ENCODE results near the gene KLHL36.

The KLHL36 gene

DNA sequence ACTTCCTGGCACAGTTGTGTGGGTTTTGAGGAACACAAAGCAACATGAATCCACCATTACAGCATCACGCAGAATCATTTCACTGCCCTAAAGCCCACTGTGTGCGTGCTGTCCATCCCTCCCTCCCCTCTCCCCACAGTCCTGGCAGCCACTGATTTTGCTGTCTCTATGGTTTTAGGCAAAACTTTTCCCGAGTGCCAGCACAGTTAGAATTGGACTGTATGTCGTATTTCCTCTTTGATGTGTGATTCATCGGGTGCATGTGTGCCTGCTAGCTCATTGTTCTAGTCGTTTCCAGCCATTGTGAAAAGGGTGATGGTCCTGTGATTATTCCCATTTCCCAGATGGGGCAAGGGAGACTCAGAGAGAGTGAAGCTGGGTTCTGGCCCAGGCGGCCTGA is 12.7 kb downstream of the KLHL36 start:
- no peaks in the 10 kb centered on the region for H3K27me3 ChIP-seq (ENCODE audit: control insufficient read depth, insufficient read depth, low read length)
- no peaks in the 10 kb centered on the region for H3K4me1 ChIP-seq (ENCODE audit: control insufficient read depth, insufficient read depth, low read length)
- H3K36me3 ChIP-seq (ENCODE audit: control insufficient read depth, insufficient read depth, low read length), result peaks cover 60% of the 10 kb centered on the region
- H3K9me3 ChIP-seq (ENCODE audit: control insufficient read depth, insufficient read depth, low read length), result no peaks in the 10 kb centered on the region
- no peak overlapping the region for H3K4me3 ChIP-seq (ENCODE audit: low read depth, low read length)
- no peak overlapping the region for H3K27ac ChIP-seq (ENCODE audit: low read depth, low read length)
- no peak overlapping the region for H3K9ac ChIP-seq (ENCODE audit: low read depth, low read length)

DNA sequence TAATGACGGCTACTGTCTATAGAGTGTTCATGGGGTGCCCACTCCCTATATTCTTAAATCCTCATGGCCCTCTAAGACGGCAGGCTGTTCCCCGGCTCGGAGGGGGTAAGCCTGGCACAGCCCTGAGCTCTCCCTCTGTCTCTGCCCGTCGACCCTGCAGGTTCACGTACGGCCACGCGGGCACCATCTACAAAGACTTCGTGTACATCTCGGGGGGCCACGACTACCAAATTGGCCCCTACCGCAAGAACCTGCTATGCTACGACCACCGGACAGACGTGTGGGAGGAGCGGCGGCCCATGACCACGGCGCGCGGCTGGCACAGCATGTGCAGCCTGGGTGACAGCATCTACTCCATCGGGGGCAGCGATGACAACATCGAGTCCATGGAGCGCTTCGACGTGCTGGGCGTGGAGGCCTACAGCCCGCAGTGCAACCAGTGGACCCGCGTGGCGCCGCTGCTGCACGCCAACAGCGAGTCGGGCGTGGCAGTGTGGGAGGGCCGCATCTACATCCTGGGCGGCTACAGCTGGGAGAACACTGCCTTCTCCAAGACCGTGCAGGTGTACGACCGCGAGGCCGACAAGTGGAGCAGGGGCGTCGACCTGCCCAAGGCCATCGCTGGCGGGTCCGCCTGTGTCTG is 13.2 kb downstream of the KLHL36 start:
- Histone ChIP-seq H3K27ac (ENCODE audit: low read depth, low read length) (no peak overlapping the region), H3K27me3 (ENCODE audit: control insufficient read depth, insufficient read depth, low read length) (no peaks in the 10 kb centered on the region)

DNA sequence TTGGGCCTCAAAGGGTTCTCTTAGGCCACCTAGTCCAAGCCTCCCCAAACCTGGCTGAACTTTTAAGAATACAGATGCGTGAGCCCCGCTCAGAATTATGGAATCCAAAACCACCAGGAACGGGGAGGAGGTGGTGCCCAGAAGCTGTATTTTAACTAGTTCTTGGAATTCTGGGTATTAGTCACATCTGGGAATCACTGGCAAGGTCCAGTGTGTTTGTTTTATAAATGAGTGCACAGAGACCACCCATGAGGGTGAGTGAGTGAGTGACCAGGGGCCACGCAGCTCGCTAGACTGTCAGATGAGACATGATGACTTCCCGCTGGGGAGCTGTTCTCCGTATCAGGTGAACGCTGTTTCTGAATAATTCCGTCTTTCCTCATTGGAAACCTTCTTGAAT is 14.2 kb downstream of the KLHL36 start:
- H3K9me3 ChIP-seq (ENCODE audit: control insufficient read depth, insufficient read depth, low read length), result no peaks in the 10 kb centered on the region
- H3K27ac ChIP-seq (ENCODE audit: low read depth, low read length), result no peak overlapping the region
- peaks cover 6% of the 10 kb centered on the region for H3K4me1 ChIP-seq (ENCODE audit: control insufficient read depth, insufficient read depth, low read length)
- H3K4me3 ChIP-seq (ENCODE audit: low read depth, low read length), result no peak overlapping the region
- H3K36me3 ChIP-seq (ENCODE audit: control insufficient read depth, insufficient read depth, low read length), result peaks cover 50% of the 10 kb centered on the region
- H3K27me3 ChIP-seq (ENCODE audit: control insufficient read depth, insufficient read depth, low read length), result no peaks in the 10 kb centered on the region
- no peak overlapping the region for H3K9ac ChIP-seq (ENCODE audit: low read depth, low read length)

More for the DNA sequence above, 13.2 kb downstream of the KLHL36 start:
- peaks cover 60% of the 10 kb centered on the region for H3K36me3 ChIP-seq (ENCODE audit: control insufficient read depth, insufficient read depth, low read length)
- H3K9ac ChIP-seq (ENCODE audit: low read depth, low read length), result no peak overlapping the region
- no peak overlapping the region for H3K4me3 ChIP-seq (ENCODE audit: low read depth, low read length)
- no peaks in the 10 kb centered on the region for H3K4me1 ChIP-seq (ENCODE audit: control insufficient read depth, insufficient read depth, low read length)
- no peaks in the 10 kb centered on the region for H3K9me3 ChIP-seq (ENCODE audit: control insufficient read depth, insufficient read depth, low read length)

DNA sequence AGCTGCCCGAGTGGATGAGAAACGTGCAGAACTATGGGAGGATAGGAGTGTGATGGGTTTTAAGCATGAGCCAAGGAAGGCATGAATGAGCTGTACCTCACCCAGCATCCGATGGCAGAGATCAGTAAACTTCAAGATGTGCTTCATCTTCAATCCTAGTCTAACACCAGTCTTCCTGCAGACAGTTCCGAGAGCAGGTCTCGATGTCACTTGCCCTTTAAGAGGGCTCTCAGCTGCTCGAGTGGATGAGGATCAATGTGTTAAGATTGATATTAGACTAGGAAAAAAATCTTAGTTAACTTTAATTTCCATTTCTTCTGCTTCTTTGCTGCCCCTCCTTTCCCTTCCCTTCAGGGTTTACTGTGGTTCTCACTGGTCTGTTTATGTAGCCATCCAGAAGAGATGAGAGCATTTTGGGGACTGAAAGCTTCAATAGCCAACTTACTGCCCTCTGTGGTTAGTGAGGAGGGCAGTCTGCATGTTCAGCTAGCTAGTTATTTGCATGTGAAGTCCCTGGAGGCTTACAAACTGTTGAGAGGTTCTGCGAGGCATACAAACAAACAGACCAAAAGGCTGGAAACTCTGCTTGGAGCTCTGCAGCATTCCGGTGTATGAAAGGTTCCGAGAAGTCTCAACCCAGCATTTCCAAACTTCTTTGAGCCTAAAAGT is 15.3 kb downstream of the KLHL36 start:
- no peak overlapping the region for H3K27ac ChIP-seq (ENCODE audit: low read depth, low read length)
- H3K9me3 ChIP-seq (ENCODE audit: control insufficient read depth, insufficient read depth, low read length), result no peaks in the 10 kb centered on the region
- H3K9ac ChIP-seq (ENCODE audit: low read depth, low read length), result no peak overlapping the region
- peaks cover 15% of the 10 kb centered on the region for H3K4me1 ChIP-seq (ENCODE audit: control insufficient read depth, insufficient read depth, low read length)
- peaks cover 39% of the 10 kb centered on the region for H3K36me3 ChIP-seq (ENCODE audit: control insufficient read depth, insufficient read depth, low read length)
- H3K27me3 ChIP-seq (ENCODE audit: control insufficient read depth, insufficient read depth, low read length), result no peaks in the 10 kb centered on the region
- H3K4me3 ChIP-seq (ENCODE audit: low read depth, low read length), result no peak overlapping the region

DNA sequence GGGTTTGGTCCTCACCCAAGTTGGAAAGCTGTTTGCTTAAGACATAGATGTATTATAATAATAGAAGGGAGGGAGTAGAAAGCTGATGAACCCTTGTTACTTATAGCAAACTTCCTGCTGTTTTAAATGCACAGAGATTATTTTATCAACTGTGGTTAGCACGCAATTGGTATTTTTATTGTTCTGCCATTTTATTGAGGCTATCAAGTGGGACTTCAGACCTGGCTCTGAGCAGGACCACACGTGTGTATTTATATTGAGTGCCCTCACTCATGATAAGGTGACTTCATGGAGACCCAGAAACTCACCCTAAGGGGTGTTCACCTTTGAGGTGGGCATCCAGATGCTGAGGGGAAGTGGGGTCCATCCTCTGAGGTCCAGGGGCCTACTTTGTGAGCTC is 17.0 kb downstream of the KLHL36 start:
- H3K9me3 ChIP-seq (ENCODE audit: control insufficient read depth, insufficient read depth, low read length), result no peaks in the 10 kb centered on the region
- H3K27me3 ChIP-seq (ENCODE audit: control insufficient read depth, insufficient read depth, low read length), result no peaks in the 10 kb centered on the region
- no peak overlapping the region for H3K4me3 ChIP-seq (ENCODE audit: low read depth, low read length)
- H3K4me1 ChIP-seq (ENCODE audit: control insufficient read depth, insufficient read depth, low read length), result peaks cover 15% of the 10 kb centered on the region
- H3K36me3 ChIP-seq (ENCODE audit: control insufficient read depth, insufficient read depth, low read length), result peaks cover 24% of the 10 kb centered on the region
- H3K27ac ChIP-seq (ENCODE audit: low read depth, low read length), result no peak overlapping the region
- H3K9ac ChIP-seq (ENCODE audit: low read depth, low read length), result no peak overlapping the region

DNA sequence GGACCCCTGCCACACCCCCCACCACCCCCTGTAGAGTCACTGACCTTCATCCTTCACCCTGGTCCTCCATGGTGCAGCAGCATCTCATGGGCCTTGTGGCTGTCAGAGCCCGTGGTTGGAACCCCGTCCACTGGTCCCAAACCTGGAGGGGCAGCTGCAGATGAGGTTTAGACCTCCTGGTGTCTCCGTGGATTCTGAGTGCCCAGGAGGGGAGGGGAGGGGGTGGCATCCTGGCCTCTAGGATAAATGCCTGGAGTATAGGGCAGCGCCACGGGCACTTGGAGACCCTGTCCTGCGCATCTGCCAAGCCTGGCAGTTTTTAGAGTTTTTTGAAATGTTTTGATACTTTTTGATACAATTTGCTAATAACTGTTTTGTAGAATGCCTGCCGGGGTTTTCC is 17.5 kb downstream of the KLHL36 start:
- no peaks in the 10 kb centered on the region for H3K9me3 ChIP-seq (ENCODE audit: control insufficient read depth, insufficient read depth, low read length)
- no peak overlapping the region for H3K9ac ChIP-seq (ENCODE audit: low read depth, low read length)
- no peak overlapping the region for H3K27ac ChIP-seq (ENCODE audit: low read depth, low read length)
- H3K36me3 ChIP-seq (ENCODE audit: control insufficient read depth, insufficient read depth, low read length), result peaks cover 21% of the 10 kb centered on the region
- H3K27me3 ChIP-seq (ENCODE audit: control insufficient read depth, insufficient read depth, low read length), result no peaks in the 10 kb centered on the region
- H3K4me1 ChIP-seq (ENCODE audit: control insufficient read depth, insufficient read depth, low read length), result peaks cover 15% of the 10 kb centered on the region
- H3K4me3 ChIP-seq (ENCODE audit: low read depth, low read length), result no peak overlapping the region

DNA sequence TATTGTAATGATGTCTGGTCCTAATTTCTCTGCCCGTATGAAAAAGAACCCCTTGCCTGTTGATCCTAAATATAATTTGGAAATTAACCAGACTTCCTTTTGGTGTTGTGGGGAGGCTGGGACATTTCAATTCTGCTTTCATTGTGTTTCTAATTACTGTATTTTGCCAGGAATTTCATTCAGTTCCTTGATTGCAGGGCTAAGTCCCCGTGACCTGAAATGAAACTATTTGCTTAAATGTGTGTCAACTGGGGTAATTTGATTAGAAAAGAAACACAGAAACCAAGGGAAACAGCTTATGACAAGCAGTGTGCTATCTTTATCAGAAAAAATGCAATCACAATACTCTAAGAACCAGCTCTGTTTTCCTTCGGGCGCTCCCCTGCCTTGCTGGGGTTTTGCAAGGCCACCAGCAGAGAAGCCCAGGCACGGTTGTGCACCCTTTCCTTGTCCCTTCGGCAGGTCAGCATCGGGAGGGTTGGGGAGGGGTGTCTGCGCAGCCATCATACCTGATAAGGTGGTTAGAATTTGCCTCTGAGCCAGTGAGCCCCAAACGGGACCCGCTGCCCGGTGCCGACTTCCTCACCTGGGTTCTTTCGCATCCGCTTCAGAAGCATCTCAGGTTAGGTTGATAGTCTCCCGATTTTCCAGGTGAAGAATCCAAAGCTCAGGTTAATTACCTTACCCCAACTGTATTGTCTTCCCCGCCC is 19.4 kb downstream of the KLHL36 start:
- Histone ChIP-seq H3K27me3 (ENCODE audit: control insufficient read depth, insufficient read depth, low read length) (no peaks in the 10 kb centered on the region), H3K4me3 (ENCODE audit: low read depth, low read length) (no peak overlapping the region), H3K4me1 (ENCODE audit: control insufficient read depth, insufficient read depth, low read length) (peaks cover 15% of the 10 kb centered on the region), H3K9me3 (ENCODE audit: control insufficient read depth, insufficient read depth, low read length) (no peaks in the 10 kb centered on the region), H3K9ac (ENCODE audit: low read depth, low read length) (no peak overlapping the region), H3K36me3 (ENCODE audit: control insufficient read depth, insufficient read depth, low read length) (peaks cover 4% of the 10 kb centered on the region; the same call in 1 of the 2 replicates), H3K27ac (ENCODE audit: low read depth, low read length) (no peak overlapping the region)

DNA sequence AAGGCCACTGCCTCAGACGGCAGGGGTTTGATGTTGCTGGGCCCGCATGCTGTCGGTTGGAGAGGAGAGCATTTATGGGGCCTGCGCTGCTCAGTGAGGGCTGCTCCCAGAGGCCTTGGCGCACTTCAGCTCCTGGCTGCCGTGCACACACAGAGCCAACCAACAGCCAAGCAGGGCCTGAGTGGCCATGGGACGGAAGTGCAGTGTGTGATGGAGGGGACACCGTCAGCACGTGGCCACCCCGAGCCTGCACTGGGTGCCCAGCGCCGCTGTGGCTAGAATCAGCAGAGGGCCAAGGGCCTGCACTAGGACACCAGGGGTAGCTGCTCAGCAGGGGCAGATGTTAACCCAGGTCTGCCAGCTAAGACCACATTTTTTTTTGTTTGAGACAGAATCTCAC is 21.8 kb downstream of the KLHL36 start:
- Histone ChIP-seq H3K4me1 (ENCODE audit: control insufficient read depth, insufficient read depth, low read length) (peaks cover 15% of the 10 kb centered on the region), H3K36me3 (ENCODE audit: control insufficient read depth, insufficient read depth, low read length) (0 out of 2 replicates have a peak, but pooled peaks cover 4% of the 10 kb centered on the region), H3K9ac (ENCODE audit: low read depth, low read length) (no peak overlapping the region), H3K9me3 (ENCODE audit: control insufficient read depth, insufficient read depth, low read length) (no peaks in the 10 kb centered on the region), H3K27ac (ENCODE audit: low read depth, low read length) (no peak overlapping the region), H3K27me3 (ENCODE audit: control insufficient read depth, insufficient read depth, low read length) (no peaks in the 10 kb centered on the region), H3K4me3 (ENCODE audit: low read depth, low read length) (no peak overlapping the region)

DNA sequence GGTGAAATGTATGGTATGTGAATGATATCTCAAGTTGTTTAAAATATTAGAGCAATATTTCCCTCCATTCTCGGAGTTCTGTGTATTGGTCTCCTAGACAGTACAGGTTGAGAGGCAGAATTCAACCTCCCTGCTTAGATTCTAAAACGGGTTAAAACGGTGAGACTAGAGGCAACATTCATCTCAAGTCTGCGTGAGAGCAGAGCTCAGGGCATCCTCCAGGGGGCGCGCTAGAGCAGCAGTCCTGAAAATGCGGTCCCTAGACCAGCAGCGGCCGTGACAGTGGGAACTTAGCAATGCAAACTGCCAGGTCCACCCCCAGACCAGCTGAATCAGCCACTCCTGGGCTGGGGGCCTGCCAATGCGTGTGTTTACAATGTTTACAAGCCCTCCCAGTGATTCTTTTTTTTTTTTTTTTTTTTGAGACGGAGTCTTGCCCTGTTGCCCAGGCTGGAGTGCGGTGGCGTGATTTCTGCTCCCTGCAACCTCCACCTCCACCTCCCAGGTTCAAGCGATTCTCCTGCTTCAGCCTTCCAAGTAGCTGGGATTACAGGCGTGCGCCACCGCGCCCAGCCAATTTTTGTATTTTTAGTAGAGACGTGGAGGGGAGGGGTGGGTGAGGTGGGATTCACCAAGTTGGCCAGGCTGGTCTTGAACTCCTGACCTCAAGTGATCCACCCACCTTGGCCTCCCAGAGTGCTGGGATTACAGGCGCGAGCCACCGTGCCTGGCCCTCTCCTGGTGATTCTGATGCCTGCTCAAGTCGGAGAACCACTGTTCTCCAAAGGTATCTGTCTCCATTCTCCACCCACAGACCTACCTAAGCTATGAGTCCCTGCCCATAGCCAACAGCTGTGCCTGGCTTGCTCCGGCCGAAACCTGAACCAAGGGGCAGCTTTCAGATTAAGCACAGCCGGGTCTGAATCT is 24.2 kb downstream of the KLHL36 start:
- H3K9ac ChIP-seq (ENCODE audit: low read depth, low read length), result no peak overlapping the region

DNA sequence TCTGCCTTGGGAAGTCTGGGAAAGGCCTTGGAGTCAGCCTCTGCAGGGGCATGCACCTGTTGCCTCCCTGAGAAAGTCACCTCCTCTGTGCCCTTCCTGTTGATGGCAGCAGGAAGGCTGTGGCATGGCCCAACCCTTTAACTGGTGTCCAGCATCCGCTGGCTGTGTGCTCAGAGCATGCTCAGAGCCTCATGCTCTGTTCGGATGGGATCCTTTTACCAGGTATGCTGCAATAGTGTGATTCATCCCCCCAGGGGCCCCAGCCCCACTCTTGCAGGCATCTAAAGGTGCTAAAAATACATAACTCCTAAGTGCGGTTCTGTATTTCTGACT is 24.9 kb downstream of the KLHL36 start:
- Histone ChIP-seq H3K36me3 (ENCODE audit: control insufficient read depth, insufficient read depth, low read length) (no peaks in the 10 kb centered on the region), H3K9me3 (ENCODE audit: control insufficient read depth, insufficient read depth, low read length) (no peaks in the 10 kb centered on the region), H3K27me3 (ENCODE audit: control insufficient read depth, insufficient read depth, low read length) (no peaks in the 10 kb centered on the region), H3K9ac (ENCODE audit: low read depth, low read length) (no peak overlapping the region), H3K27ac (ENCODE audit: low read depth, low read length) (no peak overlapping the region), H3K4me1 (ENCODE audit: control insufficient read depth, insufficient read depth, low read length) (peaks cover 11% of the 10 kb centered on the region; the same call in 1 of the 2 replicates), H3K4me3 (ENCODE audit: low read depth, low read length) (no peak overlapping the region)

More for the DNA sequence above, 24.2 kb downstream of the KLHL36 start:
- H3K4me3 ChIP-seq (ENCODE audit: low read depth, low read length), result no peak overlapping the region
- H3K27ac ChIP-seq (ENCODE audit: low read depth, low read length), result no peak overlapping the region
- no peaks in the 10 kb centered on the region for H3K9me3 ChIP-seq (ENCODE audit: control insufficient read depth, insufficient read depth, low read length)
- no peaks in the 10 kb centered on the region for H3K27me3 ChIP-seq (ENCODE audit: control insufficient read depth, insufficient read depth, low read length)
- H3K36me3 ChIP-seq (ENCODE audit: control insufficient read depth, insufficient read depth, low read length), result no peaks in the 10 kb centered on the region
- peaks cover 13% of the 10 kb centered on the region for H3K4me1 ChIP-seq (ENCODE audit: control insufficient read depth, insufficient read depth, low read length)

Data from HUES48 (cell line).